ENCODE measurements around the gene LRRC47. TPM values are rescaled to one million over a fixed set of nuclear protein-coding genes. Genes with fewer than 3 reads are reported as not detected.

Gene LRRC47
- polyA plus RNA-seq, 4 donors = 60.1 to 74.2 (median 70.9) TPM

DNA sequence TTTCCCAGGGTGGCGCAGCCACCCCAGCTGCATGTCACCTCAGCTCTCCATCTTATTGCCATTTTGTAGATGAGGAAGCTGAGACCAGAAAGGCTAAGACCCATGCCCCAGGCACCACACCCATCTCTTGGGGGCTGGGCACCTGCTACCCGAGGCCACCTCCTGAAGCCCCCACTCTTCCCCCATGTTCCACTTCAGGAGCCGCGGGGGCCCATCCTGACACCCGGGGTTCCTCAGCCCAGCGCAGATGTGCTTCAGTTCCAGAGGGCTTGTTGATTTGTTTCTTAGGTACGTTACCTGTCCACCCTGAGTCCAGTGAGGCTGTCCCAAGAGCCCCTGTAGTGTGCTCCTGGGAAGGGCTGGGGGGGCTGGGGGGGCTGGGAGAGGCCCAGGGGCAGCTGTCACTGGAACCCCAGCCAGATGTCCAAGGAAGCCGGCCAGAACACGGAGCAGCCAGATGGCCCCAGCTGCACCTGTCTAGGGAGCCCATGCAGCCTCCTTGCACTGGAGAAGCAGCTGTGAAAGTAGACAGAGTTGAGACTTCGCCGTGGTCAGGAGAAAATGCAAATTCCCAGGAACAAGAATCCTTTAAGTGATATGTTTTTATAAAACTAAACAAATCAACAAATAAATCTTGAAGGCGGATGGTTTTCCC lies 61.1 kb downstream of the LRRC47 start:
- DNase-seq (ENCODE audit: low read depth in 4 of 4, low spot score in 2 of 4) = no peak

DNA sequence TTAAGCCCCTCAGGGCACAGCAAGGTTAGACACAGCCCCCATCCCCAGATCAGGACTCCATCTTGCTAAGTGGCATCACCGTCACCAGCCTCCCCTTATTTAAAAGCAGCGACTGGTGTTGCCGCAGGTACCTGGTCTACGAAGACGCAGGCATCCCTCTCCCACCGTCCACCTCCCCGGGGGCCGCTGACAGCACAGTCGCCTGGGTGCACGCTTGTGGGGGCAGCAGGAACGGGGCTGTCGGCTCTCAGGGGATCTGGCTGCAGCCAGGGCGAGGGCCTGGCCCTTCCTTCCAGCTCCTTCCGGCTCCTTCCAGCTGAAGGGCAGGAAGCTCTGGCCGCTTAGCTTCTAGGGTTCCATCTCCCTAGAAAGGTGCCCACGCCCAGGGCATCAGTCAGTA lies 61.7 kb downstream of the LRRC47 start:
- no peak for DNase-seq (ENCODE audit: low read depth in 4 of 4, low spot score in 2 of 4)

DNA sequence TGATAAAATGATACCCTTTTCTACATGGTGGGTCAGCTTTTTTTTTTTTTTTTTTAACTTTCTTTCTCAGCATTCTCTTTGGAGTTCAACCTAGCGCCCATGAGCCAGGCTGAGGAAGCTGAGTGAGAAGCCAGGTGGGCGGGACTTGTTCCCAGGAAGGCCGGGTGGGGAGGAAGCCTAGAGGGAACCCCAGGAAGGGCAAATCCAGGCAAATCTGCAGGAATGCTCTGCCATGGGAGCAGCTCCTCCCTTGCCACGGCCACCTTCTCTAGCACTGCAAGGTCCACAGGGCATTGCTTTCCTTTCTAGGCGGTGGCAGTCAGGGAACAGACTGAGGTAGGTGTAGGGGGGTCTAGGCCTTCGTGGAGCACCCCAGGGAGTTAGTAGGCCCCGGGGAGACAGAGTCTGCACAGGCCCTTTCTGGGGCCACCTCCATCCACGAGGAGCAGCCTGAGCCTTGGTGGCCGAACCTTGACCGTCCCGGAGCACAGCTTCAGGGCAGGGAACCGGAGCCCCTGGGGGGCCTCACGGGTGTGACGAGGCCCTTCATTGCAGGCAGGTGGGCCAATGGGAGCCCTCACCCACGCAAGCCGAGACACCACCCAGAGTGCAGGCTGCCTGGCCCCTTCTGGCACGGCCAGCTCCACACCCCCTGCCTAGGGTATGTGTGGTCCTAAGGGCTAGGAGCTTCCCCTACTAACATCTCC lies 62.3 kb downstream of the LRRC47 start:
- no peak for DNase-seq (ENCODE audit: low read depth in 4 of 4, low spot score in 2 of 4)

GRCh38 chr1:3733094-3733882 lies 63.0 kb downstream of the LRRC47 start:
- DNase-seq (ENCODE audit: low read depth in 4 of 4, low spot score in 2 of 4) = no peak

DNA sequence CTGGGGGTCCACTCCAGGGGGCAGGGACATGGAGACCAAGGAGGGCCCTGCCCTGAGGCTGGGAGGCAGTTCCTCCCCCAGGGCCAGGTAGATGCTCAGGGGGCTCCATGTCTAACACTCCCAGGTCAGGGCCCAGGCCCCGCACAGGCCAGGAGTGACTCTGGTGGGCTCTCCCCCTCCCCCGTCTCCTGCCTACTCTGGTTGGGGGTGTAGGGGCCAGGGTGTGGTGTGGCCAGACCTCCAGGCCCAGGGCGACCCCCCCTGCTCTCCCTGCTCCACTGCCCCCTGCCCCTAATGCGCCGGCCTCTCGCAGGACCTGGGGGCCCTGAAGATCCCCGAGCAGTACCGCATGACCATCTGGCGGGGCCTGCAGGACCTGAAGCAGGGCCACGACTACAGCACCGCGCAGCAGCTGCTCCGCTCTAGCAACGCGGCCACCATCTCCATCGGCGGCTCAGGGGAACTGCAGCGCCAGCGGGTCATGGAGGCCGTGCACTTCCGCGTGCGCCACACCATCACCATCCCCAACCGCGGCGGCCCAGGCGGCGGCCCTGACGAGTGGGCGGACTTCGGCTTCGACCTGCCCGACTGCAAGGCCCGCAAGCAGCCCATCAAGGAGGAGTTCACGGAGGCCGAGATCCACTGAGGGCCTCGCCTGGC lies 63.7 kb downstream of the LRRC47 start:
- no peak for DNase-seq (ENCODE audit: low read depth in 4 of 4, low spot score in 2 of 4)

- no peak for DNase-seq (ENCODE audit: low read depth in 4 of 4, low spot score in 2 of 4)
Observed at GRCh38 chr1:3731583-3732433, 64.5 kb downstream of the LRRC47 start.

- no peak for DNase-seq (ENCODE audit: low read depth in 4 of 4, low spot score in 2 of 4)
Observed at GRCh38 chr1:3730543-3731247, 65.6 kb downstream of the LRRC47 start.

GRCh38 chr1:3729594-3730542 lies 66.4 kb downstream of the LRRC47 start:
- no peak for DNase-seq (ENCODE audit: low read depth in 4 of 4, low spot score in 2 of 4)

Other genes starting within 250 kb of the LRRC47 start
- gene MEGF6, start 185.0 kb downstream of the LRRC47 start, polyA plus RNA-seq (ENCODE audit: insufficient read length in 4 of 4) = 10 to 100 TPM in 3 of 4 donors, 1 to 10 TPM in 1; 6.3 to 19.0 (median 15.1) TPM
- 10 to 100 TPM; 40.2 to 47.3 (median 43.5) TPM for gene TPRG1L, start 171.5 kb downstream of the LRRC47 start, polyA plus RNA-seq (ENCODE audit: insufficient read length in 4 of 4)
- gene WRAP73, start 146.4 kb downstream of the LRRC47 start, polyA plus RNA-seq (ENCODE audit: insufficient read length in 4 of 4) = 10 to 100 TPM; 17.4 to 27.7 (median 20.3) TPM
- 1 to 10 TPM in 1 of 4 donors, under 1 TPM in 3; 0.51 to 1.4 (median 0.67) TPM for gene TP73, start 144.0 kb downstream of the LRRC47 start, polyA plus RNA-seq (ENCODE audit: insufficient read length in 4 of 4)
- under 1 TPM; 0.11 to 0.38 (median 0.25) TPM for gene CCDC27, start 44.0 kb downstream of the LRRC47 start, polyA plus RNA-seq (ENCODE audit: insufficient read length in 4 of 4)
- gene SMIM1, start 23.7 kb downstream of the LRRC47 start, polyA plus RNA-seq (ENCODE audit: insufficient read length in 4 of 4) = 10 to 100 TPM; 13.3 to 26.2 (median 16.0) TPM
- 10 to 100 TPM; 30.5 to 41.6 (median 37.1) TPM for gene CEP104, start 60.7 kb upstream of the LRRC47 start, polyA plus RNA-seq (ENCODE audit: insufficient read length in 4 of 4)
- 10 to 100 TPM in 2 of 4 donors, 1 to 10 TPM in 2; 5.4 to 11.1 (median 8.2) TPM for gene DFFB, start 61.0 kb upstream of the LRRC47 start, polyA plus RNA-seq (ENCODE audit: insufficient read length in 4 of 4)
- 10 to 100 TPM; 24.8 to 34.7 (median 31.0) TPM for gene C1orf174, start 103.8 kb upstream of the LRRC47 start, polyA plus RNA-seq (ENCODE audit: insufficient read length in 4 of 4)